LHCN-M2 (cell line): ENCODE measurements around the gene HIVEP3. TPM values are rescaled to one million over a fixed set of nuclear protein-coding genes. Genes with fewer than 3 reads are reported as not detected.
A peak's percentile ranks its signal among the peaks of the same experiment; 100 is the strongest.

Experiments used
- DNase-seq: peaks from one replicate; pipeline ENCODE4 v3.0.0-alpha.2; 2012; ENCODE audit warnings: low read depth
- total RNA-seq: library from RNA; depleted of rRNA; stranded (reverse); fragments of >200 nt; gene quantifications from 2 replicates; pipeline ENCODE4 v1.2.3, GENCODE V29; 2014

The HIVEP3 gene
- total RNA-seq, 1 experiment from 2014 or later = 2.1 TPM

- DNase-seq = no peak
Measured at GRCh38 chr1:41617336-41617735, 301.4 kb downstream of the HIVEP3 start.

- peak; percentile 39 for DNase-seq
Measured at GRCh38 chr1:41616563-41616962, 302.2 kb downstream of the HIVEP3 start.

- DNase-seq = no peak
Measured at GRCh38 chr1:41615981-41616380, 302.7 kb downstream of the HIVEP3 start.

- no peak for DNase-seq
Measured at GRCh38 chr1:41615316-41615715, 303.4 kb downstream of the HIVEP3 start.

- no peak for DNase-seq
Measured at GRCh38 chr1:41614818-41615217, 303.9 kb downstream of the HIVEP3 start.

GRCh38 chr1:41613689-41614574 is 304.8 kb downstream of the HIVEP3 start:
- DNase-seq = peak; percentile 88

GRCh38 chr1:41612953-41613352 is 305.8 kb downstream of the HIVEP3 start:
- DNase-seq = no peak

GRCh38 chr1:41611932-41612450 is 306.7 kb downstream of the HIVEP3 start:
- DNase-seq = no peak

- no peak for DNase-seq
Measured at GRCh38 chr1:41611068-41611931, 307.4 kb downstream of the HIVEP3 start.

GRCh38 chr1:41610361-41610760 is 308.4 kb downstream of the HIVEP3 start:
- no peak for DNase-seq

- DNase-seq = no peak
Measured at GRCh38 chr1:41609166-41609883, 309.4 kb downstream of the HIVEP3 start.

- DNase-seq = no peak
Measured at GRCh38 chr1:41608211-41608610, 310.5 kb downstream of the HIVEP3 start.

- no peak for DNase-seq
Measured at GRCh38 chr1:41607808-41608207, 310.9 kb downstream of the HIVEP3 start.

GRCh38 chr1:41599912-41600311 is 318.8 kb downstream of the HIVEP3 start:
- no peak for DNase-seq

GRCh38 chr1:41598325-41598724 is 320.4 kb downstream of the HIVEP3 start:
- no peak for DNase-seq

- DNase-seq = no peak
Measured at GRCh38 chr1:41592451-41593125, 326.1 kb downstream of the HIVEP3 start.

GRCh38 chr1:41591891-41592290 is 326.8 kb downstream of the HIVEP3 start:
- DNase-seq = no peak

GRCh38 chr1:41590331-41590730 is 328.4 kb downstream of the HIVEP3 start:
- DNase-seq = no peak

GRCh38 chr1:41589395-41589794 is 329.3 kb downstream of the HIVEP3 start:
- no peak for DNase-seq

GRCh38 chr1:41588334-41588875 is 330.3 kb downstream of the HIVEP3 start:
- DNase-seq = no peak

- no peak for DNase-seq
Measured at GRCh38 chr1:41587791-41588190, 330.9 kb downstream of the HIVEP3 start.
